Mesothelial cell of epicardium (in vitro differentiated cells): ENCODE results near the gene TXNDC5. TPM values are rescaled to one million over a fixed set of nuclear protein-coding genes. Genes with fewer than 3 reads are reported as not detected.

Experiments used
- DNase-seq, 2 experiments: peaks; one replicate each; pipeline ENCODE4 v3.0.0; 2021; ENCODE audit warnings: low spot score in 2 of 2; ENCODE audit not compliant: unreplicated experiment in 2 of 2
- H3K27ac Mint-ChIP-seq: 2 replicates; pipeline ENCODE4 v1.8.0; 2021; ENCODE audit warnings: mixed read lengths
- H3K27me3 Mint-ChIP-seq: 2 replicates; pipeline ENCODE4 v1.8.0; 2021; ENCODE audit warnings: low read depth, mixed read lengths
- H3K36me3 Mint-ChIP-seq: 2 replicates; pipeline ENCODE4 v1.8.0; 2021; ENCODE audit warnings: mixed read lengths
- H3K4me1 Mint-ChIP-seq: 2 replicates; pipeline ENCODE4 v1.8.0; 2021; ENCODE audit warnings: mixed read lengths
- H3K4me3 Mint-ChIP-seq: 2 replicates; pipeline ENCODE4 v1.8.0; 2021; ENCODE audit warnings: mild to moderate bottlenecking, moderate library complexity, mixed read lengths
- H3K9me3 Mint-ChIP-seq: 2 replicates; pipeline ENCODE4 v1.8.0; 2021; ENCODE audit warnings: mixed read lengths
- CTCF ChIP-seq: fragments of 200-600 bp; sonication (generic); IDR thresholded peaks from one replicate; pipeline ENCODE4 v1.5.0; 2021; ENCODE audit warnings: antibody characterized with exemption; ENCODE audit not compliant: unreplicated experiment
- total RNA-seq: library from RNA; stranded (reverse); gene quantifications from 3 replicates; pipeline ENCODE4 v1.2.1, GENCODE V29; 2021

The TXNDC5 gene
- total RNA-seq, 1 donor from 2014 or later = 120 TPM

GRCh38 chr6:7954477-7955200 is 44.1 kb upstream of the TXNDC5 start:
- no peaks in the 10 kb centered on the region for H3K4me1 Mint-ChIP-seq
- H3K27me3 Mint-ChIP-seq = peaks cover 5% of the 10 kb centered on the region
- H3K27ac Mint-ChIP-seq = no peak overlapping the region
- no peak for TF ChIP-seq CTCF
- H3K36me3 Mint-ChIP-seq = no peaks in the 10 kb centered on the region
- no peak for DNase-seq
- no peak overlapping the region for H3K4me3 Mint-ChIP-seq
- peaks cover 14% of the 10 kb centered on the region for H3K9me3 Mint-ChIP-seq

- Mint-ChIP-seq H3K4me3 (no peak overlapping the region), H3K36me3 (no peaks in the 10 kb centered on the region), H3K4me1 (no peaks in the 10 kb centered on the region), H3K27me3 (peaks cover 5% of the 10 kb centered on the region), H3K9me3 (peaks cover 20% of the 10 kb centered on the region), H3K27ac (no peak overlapping the region)
- no peak for TF ChIP-seq CTCF
- no peak for DNase-seq
Observed at GRCh38 chr6:7953753-7954152, 43.2 kb upstream of the TXNDC5 start.

- H3K9me3 Mint-ChIP-seq = no peaks in the 10 kb centered on the region
- H3K27me3 Mint-ChIP-seq = no peaks in the 10 kb centered on the region
- H3K36me3 Mint-ChIP-seq = no peaks in the 10 kb centered on the region
- no peak for DNase-seq
- no peak overlapping the region for H3K27ac Mint-ChIP-seq
- no peak for TF ChIP-seq CTCF
- H3K4me1 Mint-ChIP-seq = no peaks in the 10 kb centered on the region
- no peak overlapping the region for H3K4me3 Mint-ChIP-seq
Observed at GRCh38 chr6:7939864-7940228, 29.3 kb upstream of the TXNDC5 start.

- TF ChIP-seq CTCF = no peak
- no peak overlapping the region for H3K27ac Mint-ChIP-seq
- no peaks in the 10 kb centered on the region for H3K4me1 Mint-ChIP-seq
- no peak for DNase-seq
- H3K27me3 Mint-ChIP-seq = no peaks in the 10 kb centered on the region
- H3K4me3 Mint-ChIP-seq = no peak overlapping the region
- H3K9me3 Mint-ChIP-seq = no peaks in the 10 kb centered on the region
- no peaks in the 10 kb centered on the region for H3K36me3 Mint-ChIP-seq
Observed at GRCh38 chr6:7939184-7939863, 28.7 kb upstream of the TXNDC5 start.

- DNase-seq = no peak
- no peak overlapping the region for H3K27ac Mint-ChIP-seq
- no peaks in the 10 kb centered on the region for H3K4me1 Mint-ChIP-seq
- no peaks in the 10 kb centered on the region for H3K9me3 Mint-ChIP-seq
- H3K27me3 Mint-ChIP-seq = no peaks in the 10 kb centered on the region
- TF ChIP-seq CTCF = no peak
- H3K36me3 Mint-ChIP-seq = no peaks in the 10 kb centered on the region
- H3K4me3 Mint-ChIP-seq = no peak overlapping the region
Observed at GRCh38 chr6:7938562-7939183, 28.1 kb upstream of the TXNDC5 start.
